H9 (cell line): ENCODE results near the gene CCNB1IP1. TPM values are rescaled to one million over a fixed set of nuclear protein-coding genes. Genes with fewer than 3 reads are reported as not detected.

Source experiments
- DNase-seq: peaks from one replicate; pipeline ENCODE4 v3.0.0-alpha.2; 2017
- H2AFZ ChIP-seq: one replicate; pipeline ENCODE4 v1.6.1; 2013; ENCODE audit warnings: mild to moderate bottlenecking, low read length, control low read depth, moderate library complexity
- H2AK5ac ChIP-seq: 2 replicates; pipeline ENCODE4 v1.6.1; 2013; ENCODE audit warnings: low read length, control low read depth, mixed read lengths; ENCODE audit not compliant: insufficient read length
- H2BK120ac ChIP-seq: one replicate; pipeline ENCODE4 v1.6.1; 2013; ENCODE audit warnings: low read depth, mild to moderate bottlenecking, low read length, control low read depth, inconsistent platforms; ENCODE audit not compliant: poor library complexity, severe bottlenecking
- H2BK12ac ChIP-seq: 2 replicates; pipeline ENCODE4 v1.6.1; 2013; ENCODE audit warnings: low read length, control low read depth, mixed read lengths, low read depth; ENCODE audit not compliant: insufficient read length
- H2BK15ac ChIP-seq: 2 replicates; pipeline ENCODE4 v1.6.1; 2013; ENCODE audit warnings: low read depth, low read length, control low read depth
- H2BK20ac ChIP-seq: one replicate; pipeline ENCODE4 v1.6.1; 2013; ENCODE audit warnings: low read depth, mild to moderate bottlenecking, low read length, control low read depth, inconsistent platforms; ENCODE audit not compliant: poor library complexity, severe bottlenecking
- H2BK5ac ChIP-seq: 2 replicates; pipeline ENCODE4 v1.6.1; 2013; ENCODE audit warnings: low read length, control low read depth, mixed read lengths; ENCODE audit not compliant: insufficient read length
- H3K14ac ChIP-seq: 2 replicates; pipeline ENCODE4 v1.6.1; 2013; ENCODE audit warnings: low read length, control low read depth; ENCODE audit not compliant: insufficient read depth
- H3K18ac ChIP-seq: 2 replicates; pipeline ENCODE4 v1.6.1; 2013; ENCODE audit warnings: low read depth, mild to moderate bottlenecking, mixed read lengths, low read length, control low read depth; ENCODE audit not compliant: insufficient read length
- H3K23ac ChIP-seq: 2 replicates; pipeline ENCODE4 v1.6.1; 2013; ENCODE audit warnings: low read length, control low read depth, mixed read lengths, low read depth; ENCODE audit not compliant: insufficient read length
- H3K23me2 ChIP-seq: 2 replicates; pipeline ENCODE4 v1.6.1; 2013; ENCODE audit warnings: low read depth, mild to moderate bottlenecking, mixed read lengths, low read length, control low read depth; ENCODE audit not compliant: insufficient read length, poor library complexity, severe bottlenecking
- H3K27ac ChIP-seq: 2 replicates; pipeline ENCODE4 v1.5.1; 2013; ENCODE audit warnings: low read length, control low read depth, mixed read lengths, low read depth; ENCODE audit not compliant: insufficient read length
- H3K27me3 ChIP-seq: 2 replicates; pipeline ENCODE4 v1.6.1; 2013; ENCODE audit warnings: low read length, control low read depth, inconsistent platforms; ENCODE audit not compliant: insufficient read depth
- H3K4ac ChIP-seq: 2 replicates; pipeline ENCODE4 v1.6.1; 2013; ENCODE audit warnings: low read depth, mild to moderate bottlenecking, control low read depth, inconsistent platforms, low read length, moderate library complexity
- H3K4me1 ChIP-seq: 2 replicates; pipeline ENCODE4 v1.6.1; 2013; ENCODE audit warnings: low read length, control low read depth, inconsistent platforms; ENCODE audit not compliant: insufficient read depth
- H3K4me2 ChIP-seq: 2 replicates; pipeline ENCODE4 v1.6.1; 2013; ENCODE audit warnings: low read length, control low read depth, mixed read lengths; ENCODE audit not compliant: insufficient read length, insufficient read depth
- H3K56ac ChIP-seq: 2 replicates; pipeline ENCODE4 v1.6.1; 2013; ENCODE audit warnings: low read depth, mild to moderate bottlenecking, mixed read lengths, low read length, control low read depth; ENCODE audit not compliant: insufficient read length
- H3K79me1 ChIP-seq: 2 replicates; pipeline ENCODE4 v1.6.1; 2013; ENCODE audit warnings: low read depth, mild to moderate bottlenecking, moderate library complexity, low read length, control low read depth, inconsistent platforms; ENCODE audit not compliant: insufficient read depth, poor library complexity, severe bottlenecking
- H3K79me2 ChIP-seq: 2 replicates; pipeline ENCODE4 v1.6.1; 2013; ENCODE audit warnings: low read length, control low read depth, inconsistent platforms; ENCODE audit not compliant: insufficient read depth
- H3K9ac ChIP-seq: 2 replicates; pipeline ENCODE4 v1.6.1; 2013; ENCODE audit warnings: low read length, control low read depth, mixed read lengths; ENCODE audit not compliant: insufficient read length; ENCODE audit errors: extremely low read depth
- H3K9me3 ChIP-seq: one replicate; pipeline ENCODE4 v1.6.1; 2013; ENCODE audit warnings: low read depth, low read length, inconsistent platforms; ENCODE audit not compliant: control insufficient read depth
- H3T11ph ChIP-seq: one replicate; pipeline ENCODE4 v1.6.1; 2013; ENCODE audit warnings: mild to moderate bottlenecking, low read length, control low read depth, inconsistent platforms
- H4K20me1 ChIP-seq: one replicate; pipeline ENCODE4 v1.6.1; 2013; ENCODE audit not compliant: control insufficient read depth, insufficient read length, insufficient read depth
- H4K5ac ChIP-seq: 2 replicates; pipeline ENCODE4 v1.6.1; 2013; ENCODE audit warnings: low read depth, mild to moderate bottlenecking, mixed read lengths, low read length, control low read depth; ENCODE audit not compliant: insufficient read length
- H4K8ac ChIP-seq: replicated peaks from 2 replicates; pipeline ENCODE4 v1.6.1; 2013; ENCODE audit warnings: low read length, control low read depth, mixed read lengths, low read depth; ENCODE audit not compliant: insufficient read length
- H4K91ac ChIP-seq: 2 replicates; pipeline ENCODE4 v1.6.1; 2013; ENCODE audit warnings: low read depth, mild to moderate bottlenecking, moderate library complexity, mixed read lengths, low read length, control low read depth; ENCODE audit not compliant: insufficient read length
- H3K27ac Mint-ChIP-seq, 3 experiments: 2 replicates in 2 of 3; 3 replicates in 1 of 3; pipeline ENCODE4 v1.8.0; 2020 to 2021; ENCODE audit warnings: mixed read lengths in 3 of 3, mild to moderate bottlenecking in 1 of 3, moderate library complexity in 1 of 3
- H3K27me3 Mint-ChIP-seq: 2 replicates; pipeline ENCODE4 v1.8.0; 2021; ENCODE audit warnings: low read depth, mild to moderate bottlenecking, moderate library complexity, mixed read lengths
- H3K36me3 Mint-ChIP-seq, 3 experiments: 2 replicates in 2 of 3; 3 replicates in 1 of 3; pipeline ENCODE4 v1.8.0; 2020 to 2021; ENCODE audit warnings: low read depth in 3 of 3, mixed read lengths in 3 of 3; ENCODE audit not compliant: insufficient read depth in 1 of 3
- H3K4me1 Mint-ChIP-seq, 2 experiments: 2 replicates each; pipeline ENCODE4 v1.8.0; 2020; ENCODE audit warnings: mixed read lengths in 2 of 2
- H3K4me3 Mint-ChIP-seq, 2 experiments: 2 replicates in 1 of 2; 3 replicates in 1 of 2; pipeline ENCODE4 v1.8.0; 2020 to 2021; ENCODE audit warnings: mild to moderate bottlenecking in 2 of 2, mixed read lengths in 2 of 2, moderate library complexity in 1 of 2
- H3K9me3 Mint-ChIP-seq, 2 experiments: 2 replicates in 1 of 2; 3 replicates in 1 of 2; pipeline ENCODE4 v1.8.0; 2020; ENCODE audit warnings: mild to moderate bottlenecking in 2 of 2, mixed read lengths in 2 of 2, moderate library complexity in 1 of 2
- WGBS: extraction: QIAGEN DNeasy Blood & Tissue Kit; methylation state at CpG from one replicate; pipeline ENCODE4 v1.1.7; 2013; ENCODE audit warnings: missing lambda C conversion rate, low lambda C conversion rate, mixed read lengths; ENCODE audit not compliant: insufficient read length; ENCODE audit errors: extremely low coverage; 5-methylcytosine and 5-hydroxymethylcytosine counted together
- total RNA-seq: library from RNA; stranded (reverse); gene quantifications from 2 replicates; pipeline ENCODE4 v1.2.1, GENCODE V29; 2021
- TF ChIP-seq, protein P1 (sequence below): fragments of 200-600 bp; sonication (generic); conservative IDR thresholded peaks from 3 replicates; pipeline ENCODE4 v1.8.0; 2021; ENCODE audit warnings: antibody characterized with exemption, mild to moderate bottlenecking

Gene CCNB1IP1
- total RNA-seq, 1 experiment from 2014 or later = 165 TPM

GRCh38 chr14:20382526-20382925 is 49.4 kb upstream of the CCNB1IP1 start:
- H3K27me3 ChIP-seq = no peaks in the 10 kb centered on the region
- H2BK5ac ChIP-seq = no peak overlapping the region
- no peak overlapping the region for H2BK15ac ChIP-seq
- H3K27ac ChIP-seq = no peak overlapping the region
- TF ChIP-seq, protein P1, sequence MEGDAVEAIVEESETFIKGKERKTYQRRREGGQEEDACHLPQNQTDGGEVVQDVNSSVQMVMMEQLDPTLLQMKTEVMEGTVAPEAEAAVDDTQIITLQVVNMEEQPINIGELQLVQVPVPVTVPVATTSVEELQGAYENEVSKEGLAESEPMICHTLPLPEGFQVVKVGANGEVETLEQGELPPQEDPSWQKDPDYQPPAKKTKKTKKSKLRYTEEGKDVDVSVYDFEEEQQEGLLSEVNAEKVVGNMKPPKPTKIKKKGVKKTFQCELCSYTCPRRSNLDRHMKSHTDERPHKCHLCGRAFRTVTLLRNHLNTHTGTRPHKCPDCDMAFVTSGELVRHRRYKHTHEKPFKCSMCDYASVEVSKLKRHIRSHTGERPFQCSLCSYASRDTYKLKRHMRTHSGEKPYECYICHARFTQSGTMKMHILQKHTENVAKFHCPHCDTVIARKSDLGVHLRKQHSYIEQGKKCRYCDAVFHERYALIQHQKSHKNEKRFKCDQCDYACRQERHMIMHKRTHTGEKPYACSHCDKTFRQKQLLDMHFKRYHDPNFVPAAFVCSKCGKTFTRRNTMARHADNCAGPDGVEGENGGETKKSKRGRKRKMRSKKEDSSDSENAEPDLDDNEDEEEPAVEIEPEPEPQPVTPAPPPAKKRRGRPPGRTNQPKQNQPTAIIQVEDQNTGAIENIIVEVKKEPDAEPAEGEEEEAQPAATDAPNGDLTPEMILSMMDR = no peak
- no peak overlapping the region for H3K14ac ChIP-seq
- Mint-ChIP-seq H3K27me3 (no peaks in the 10 kb centered on the region), H3K36me3 (peaks cover 28 to 80% (median 66%) of the 10 kb centered on the region in 3 experiments; a peak in 6 of 7 replicates), H3K4me3 (no peak overlapping the region), H3K27ac (peak overlapping the region in 1 of 3 experiments; percentile 36; a peak in 1 of 7 replicates), H3K9me3 (no peaks in the 10 kb centered on the region; a peak in 1 of 5 replicates), H3K4me1 (no peaks in the 10 kb centered on the region)
- H3T11ph ChIP-seq = no peak overlapping the region
- H3K4me2 ChIP-seq = no peak overlapping the region
- H4K91ac ChIP-seq = no peak overlapping the region
- no peaks in the 10 kb centered on the region for H3K23me2 ChIP-seq
- H2AFZ ChIP-seq = no peak overlapping the region
- no peak overlapping the region for H2BK20ac ChIP-seq
- no CpG with 5 or more reads among the region's 12 CpGs for WGBS
- H3K9me3 ChIP-seq = no peaks in the 10 kb centered on the region
- no peak overlapping the region for H3K9ac ChIP-seq
- no peaks in the 10 kb centered on the region for H3K79me2 ChIP-seq
- H3K18ac ChIP-seq = no peak overlapping the region
- H3K56ac ChIP-seq = no peak overlapping the region
- no peak overlapping the region for H4K5ac ChIP-seq
- DNase-seq = no peak
- no peak overlapping the region for H3K23ac ChIP-seq
- no peaks in the 10 kb centered on the region for H3K79me1 ChIP-seq
- H2BK120ac ChIP-seq = no peak overlapping the region
- H2BK12ac ChIP-seq = no peak overlapping the region
- no peaks in the 10 kb centered on the region for H4K20me1 ChIP-seq
- no peaks in the 10 kb centered on the region for H3K4me1 ChIP-seq
- H2AK5ac ChIP-seq = no peak overlapping the region
- H4K8ac ChIP-seq = no peak overlapping the region
- H3K4ac ChIP-seq = no peak overlapping the region
